ENCODE measurements around the gene MGMT. TPM values are rescaled to one million over a fixed set of nuclear protein-coding genes. Genes with fewer than 3 reads are reported as not detected.

Gene MGMT
- total and polyA plus RNA-seq, 2 donors (not counting 3 experiments of a cell fraction or from before 2014, with no cell fraction given) = 15.0 to 15.2 TPM

DNA sequence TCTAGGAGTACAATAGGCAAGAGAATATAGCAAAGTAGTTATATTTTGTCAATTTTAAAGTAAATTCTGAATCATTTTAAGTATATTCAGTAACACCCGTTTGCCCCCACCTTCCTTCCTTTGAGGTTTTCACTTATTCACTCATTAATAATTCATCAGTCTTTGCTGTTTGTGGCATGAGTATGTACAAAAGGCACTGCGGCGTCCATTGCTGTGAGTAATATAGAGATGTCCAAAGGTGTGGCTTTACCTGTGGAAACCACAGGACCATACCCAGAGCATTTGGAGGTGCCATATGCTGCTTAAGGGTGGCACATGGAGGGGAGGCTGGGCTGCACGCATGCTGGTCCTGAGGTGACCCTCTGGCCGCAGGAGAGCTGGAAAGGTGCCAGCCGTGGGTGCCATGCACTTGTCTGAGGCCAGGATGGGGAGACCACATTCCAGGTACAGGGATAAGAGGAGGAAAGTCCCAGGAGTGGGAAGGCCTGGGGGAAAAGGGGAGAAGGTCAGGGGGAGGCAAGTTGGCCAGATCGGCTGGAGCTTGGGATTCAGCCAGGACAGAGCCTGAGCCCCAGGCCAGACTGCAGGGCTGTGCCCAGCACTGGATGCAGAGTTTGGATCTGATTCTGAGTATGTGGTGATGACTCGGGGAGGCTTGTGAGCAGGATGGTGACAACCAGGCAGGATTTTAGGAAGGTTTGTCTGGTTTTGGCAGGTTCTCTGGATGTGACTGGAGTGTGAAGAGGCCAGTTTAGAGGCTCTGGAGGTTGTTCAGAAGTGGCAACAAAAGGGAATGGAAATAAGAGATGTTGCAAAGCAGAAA is 223.4 kb downstream of the MGMT start:
- no peak for FAIRE-seq
- POLR2A ChIA-PET = no interaction called here
- BruUV-seq (replicated peaks) = no TSS peak

DNA sequence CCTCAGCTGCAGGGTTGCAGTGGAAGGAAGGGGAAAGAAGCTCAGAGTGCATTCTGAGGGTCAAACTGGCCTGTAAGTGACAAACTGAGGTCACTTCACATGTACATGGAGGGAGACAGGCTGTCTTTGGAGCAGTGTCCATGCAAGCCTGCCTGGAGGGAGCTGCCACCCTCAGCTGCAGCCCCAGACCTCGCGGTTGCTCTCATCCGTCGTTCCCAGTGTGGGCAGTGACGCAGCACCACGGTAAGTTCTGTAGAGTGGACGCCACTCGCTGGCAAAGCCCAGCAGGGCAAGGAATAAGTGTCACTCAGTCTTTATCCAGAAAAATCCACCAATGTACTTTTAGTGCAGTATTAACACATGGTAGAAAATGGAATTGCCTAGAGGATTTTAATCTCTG is 225.7 kb downstream of the MGMT start:
- ChIA-PET POLR2A (no interaction called here), CTCF (no interaction called here)
- H3K4me2 ChIP-seq (ENCODE audit: insufficient read depth, low read length) = no peak overlapping the region
- H3K4me3 ChIP-seq (replicated peaks in 1 of 3; ENCODE audit: insufficient read depth in 1 of 3, low read depth in 1 of 3, low read length in 3 of 3) = no peak overlapping the region
- H3K4me1 ChIP-seq (ENCODE audit: control insufficient read depth, extremely low read depth, insufficient read depth, low read length) = no peaks in the 10 kb centered on the region
- no peak overlapping the region for H2AFZ ChIP-seq (ENCODE audit: low read depth, low read length)
- intact Hi-C loops (cut with micrococcal nuclease) = no loop called here
- DNase-seq (ENCODE audit: low read depth, low spot score) = no peak
- H3K9ac ChIP-seq (replicated peaks; ENCODE audit: extremely low read depth, insufficient read depth, low read length) = no peak overlapping the region
- no peaks in the 10 kb centered on the region for H3K27me3 ChIP-seq (ENCODE audit: control insufficient read depth in 2 of 2, insufficient read depth in 2 of 2, low read length in 2 of 2)
- FAIRE-seq = no peak
- TF ChIP-seq POLR2AphosphoS5 (IDR thresholded peaks at IDR 0.05; ENCODE audit: insufficient read depth, low read depth, low read length) = no peak
- TF ChIP-seq EZH2 (IDR thresholded peaks at IDR 0.05; ENCODE audit: borderline replicate concordance, low read depth, low read length, severe bottlenecking) = no peak
- TF ChIP-seq MYC (IDR thresholded peaks at IDR 0.05; ENCODE audit: low read depth, low read length) = no peak
- TF ChIP-seq, protein P1, sequence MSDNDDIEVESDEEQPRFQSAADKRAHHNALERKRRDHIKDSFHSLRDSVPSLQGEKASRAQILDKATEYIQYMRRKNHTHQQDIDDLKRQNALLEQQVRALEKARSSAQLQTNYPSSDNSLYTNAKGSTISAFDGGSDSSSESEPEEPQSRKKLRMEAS (IDR thresholded peaks at IDR 0.05; ENCODE audit: insufficient read depth, insufficient read length) = no peak
- no peak for TF ChIP-seq POLR2A (IDR thresholded peaks at IDR 0.05; ENCODE audit: low read depth, low read length)
- TF ChIP-seq FOS (IDR thresholded peaks at IDR 0.05; ENCODE audit: borderline replicate concordance, insufficient read depth, low read length) = no peak
- no peak for TF ChIP-seq JUN (IDR thresholded peaks at IDR 0.05; ENCODE audit: borderline replicate concordance, insufficient read depth, insufficient read length, low read depth)
- TF ChIP-seq, protein P2, sequence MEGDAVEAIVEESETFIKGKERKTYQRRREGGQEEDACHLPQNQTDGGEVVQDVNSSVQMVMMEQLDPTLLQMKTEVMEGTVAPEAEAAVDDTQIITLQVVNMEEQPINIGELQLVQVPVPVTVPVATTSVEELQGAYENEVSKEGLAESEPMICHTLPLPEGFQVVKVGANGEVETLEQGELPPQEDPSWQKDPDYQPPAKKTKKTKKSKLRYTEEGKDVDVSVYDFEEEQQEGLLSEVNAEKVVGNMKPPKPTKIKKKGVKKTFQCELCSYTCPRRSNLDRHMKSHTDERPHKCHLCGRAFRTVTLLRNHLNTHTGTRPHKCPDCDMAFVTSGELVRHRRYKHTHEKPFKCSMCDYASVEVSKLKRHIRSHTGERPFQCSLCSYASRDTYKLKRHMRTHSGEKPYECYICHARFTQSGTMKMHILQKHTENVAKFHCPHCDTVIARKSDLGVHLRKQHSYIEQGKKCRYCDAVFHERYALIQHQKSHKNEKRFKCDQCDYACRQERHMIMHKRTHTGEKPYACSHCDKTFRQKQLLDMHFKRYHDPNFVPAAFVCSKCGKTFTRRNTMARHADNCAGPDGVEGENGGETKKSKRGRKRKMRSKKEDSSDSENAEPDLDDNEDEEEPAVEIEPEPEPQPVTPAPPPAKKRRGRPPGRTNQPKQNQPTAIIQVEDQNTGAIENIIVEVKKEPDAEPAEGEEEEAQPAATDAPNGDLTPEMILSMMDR (IDR thresholded peaks at IDR 0.05; ENCODE audit: extremely low read depth in 1 of 2, insufficient read depth in 1 of 2, low read depth in 1 of 2, low read length in 2 of 2) = no peak
- TF ChIP-seq GATA2 (IDR thresholded peaks at IDR 0.05; ENCODE audit: insufficient read depth, insufficient read length, low read depth, low read length) = no peak
- H3K36me3 ChIP-seq (ENCODE audit: control insufficient read depth in 2 of 2, extremely low read depth in 1 of 2, insufficient read depth in 2 of 2, low read length in 2 of 2) = no peaks in the 10 kb centered on the region
- no peak overlapping the region for H3K27ac ChIP-seq (ENCODE audit: insufficient read depth, low read depth, low read length)
- H3K9me1 ChIP-seq (replicated peaks; ENCODE audit: control insufficient read depth, extremely low read depth, insufficient read depth, low read length) = no peaks in the 10 kb centered on the region
- no peaks in the 10 kb centered on the region for H4K20me1 ChIP-seq (replicated peaks; ENCODE audit: control insufficient read depth, extremely low read depth, insufficient read depth, low read length)
- dilution Hi-C loops (cut with MboI; ENCODE audit: extremely low pct_ligation_motif_present, low sequenced_read_pairs) = no loop called here
- H3K9me3 ChIP-seq (replicated peaks; ENCODE audit: control insufficient read depth, insufficient read depth, low read length) = no peaks in the 10 kb centered on the region
- H3K79me2 ChIP-seq (ENCODE audit: control insufficient read depth, insufficient read depth, low read length) = no peaks in the 10 kb centered on the region
- no TSS peak for BruUV-seq (replicated peaks)

More for the DNA sequence above, 223.4 kb downstream of the MGMT start:
- Histone ChIP-seq H3K4me3 (replicated peaks in 1 of 3; ENCODE audit: insufficient read depth in 1 of 3, low read depth in 1 of 3, low read length in 3 of 3) (no peak overlapping the region), H3K9me1 (replicated peaks; ENCODE audit: control insufficient read depth, extremely low read depth, insufficient read depth, low read length) (no peaks in the 10 kb centered on the region), H3K27ac (ENCODE audit: insufficient read depth, low read depth, low read length) (no peak overlapping the region), H3K79me2 (ENCODE audit: control insufficient read depth, insufficient read depth, low read length) (no peaks in the 10 kb centered on the region), H3K4me2 (ENCODE audit: insufficient read depth, low read length) (no peak overlapping the region), H3K9me3 (replicated peaks; ENCODE audit: control insufficient read depth, insufficient read depth, low read length) (no peaks in the 10 kb centered on the region), H4K20me1 (replicated peaks; ENCODE audit: control insufficient read depth, extremely low read depth, insufficient read depth, low read length) (no peaks in the 10 kb centered on the region), H3K9ac (replicated peaks; ENCODE audit: extremely low read depth, insufficient read depth, low read length) (no peak overlapping the region), H3K36me3 (ENCODE audit: control insufficient read depth in 2 of 2, extremely low read depth in 1 of 2, insufficient read depth in 2 of 2, low read length in 2 of 2) (no peaks in the 10 kb centered on the region), H3K4me1 (ENCODE audit: control insufficient read depth, extremely low read depth, insufficient read depth, low read length) (no peaks in the 10 kb centered on the region), H3K27me3 (ENCODE audit: control insufficient read depth in 2 of 2, insufficient read depth in 2 of 2, low read length in 2 of 2) (no peaks in the 10 kb centered on the region), H2AFZ (ENCODE audit: low read depth, low read length) (no peak overlapping the region)
- DNase-seq (ENCODE audit: low read depth, low spot score) = no peak
- no peak for TF ChIP-seq JUN (IDR thresholded peaks at IDR 0.05; ENCODE audit: borderline replicate concordance, insufficient read depth, insufficient read length, low read depth)
- TF ChIP-seq, protein P1 (IDR thresholded peaks at IDR 0.05; ENCODE audit: insufficient read depth, insufficient read length) = no peak
- intact Hi-C loops (cut with micrococcal nuclease) (no loop called here), dilution Hi-C loops (cut with MboI; ENCODE audit: extremely low pct_ligation_motif_present, low sequenced_read_pairs) (no loop called here)
- CTCF ChIA-PET = no interaction called here
